WTC11 (cell line): Measurements from ENCODE around the gene ADGRV1. TPM values are rescaled to one million over a fixed set of nuclear protein-coding genes. Genes with fewer than 3 reads are reported as not detected.

Experiments used
- ATAC-seq: fragments of 200-7000 bp; cut with Tn5 transposase; 2 replicates; pipeline ENCODE4 v1.10.0; 2021; ENCODE audit warnings: mild to moderate bottlenecking, moderate library complexity
- CTCF ChIA-PET: fragments of 300-600 bp; sonication (Branson Sonifier 250); formaldehyde crosslinking; loops from one replicate; lab custom pipeline; 2021; ENCODE audit warnings: antibody characterized with exemption; lab: Charles Lee
- POLR2A ChIA-PET: fragments of 350-600 bp; sonication (Branson Sonifier 250); formaldehyde crosslinking; loops from one replicate; lab custom pipeline; 2021; ENCODE audit warnings: antibody characterized with exemption; lab: Charles Lee
- DNase-seq: peaks from one replicate; pipeline ENCODE4 v3.0.0; 2021; ENCODE audit warnings: low spot score
- H3K27ac Mint-ChIP-seq: 2 replicates; pipeline ENCODE4 v1.8.0; 2021; ENCODE audit warnings: mixed read lengths
- H3K27me3 Mint-ChIP-seq: 2 replicates; pipeline ENCODE4 v1.8.0; 2021; ENCODE audit warnings: low read depth, mild to moderate bottlenecking, moderate library complexity, mixed read lengths
- H3K36me3 Mint-ChIP-seq: 2 replicates; pipeline ENCODE4 v1.8.0; 2021; ENCODE audit warnings: mixed read lengths
- H3K4me1 Mint-ChIP-seq: 2 replicates; pipeline ENCODE4 v1.8.0; 2022; ENCODE audit warnings: mixed read lengths
- H3K4me3 Mint-ChIP-seq: 2 replicates; pipeline ENCODE4 v1.8.0; 2021; ENCODE audit warnings: mild to moderate bottlenecking, moderate library complexity, mixed read lengths
- H3K9me3 Mint-ChIP-seq: 2 replicates; pipeline ENCODE4 v1.8.0; 2021; ENCODE audit warnings: mixed read lengths
- ATF1 ChIP-seq: sonication (generic); formaldehyde crosslinking; IDR thresholded peaks from 2 replicates; pipeline ENCODE4 v1.8.1; 2023; ENCODE audit warnings: mild to moderate bottlenecking, moderate library complexity, missing genetic modification reagents
- CREM ChIP-seq: sonication (generic); formaldehyde crosslinking; IDR thresholded peaks from 2 replicates; pipeline ENCODE4 v1.8.1; 2022; ENCODE audit warnings: mild to moderate bottlenecking, missing genetic modification reagents, moderate library complexity
- ETV6 ChIP-seq: sonication (generic); formaldehyde crosslinking; IDR thresholded peaks from 2 replicates; pipeline ENCODE4 v1.8.1; 2022; ENCODE audit warnings: mild to moderate bottlenecking, missing genetic modification reagents
- FOXK1 ChIP-seq: sonication (generic); formaldehyde crosslinking; IDR thresholded peaks from 2 replicates; pipeline ENCODE4 v1.8.0; 2022; ENCODE audit warnings: mild to moderate bottlenecking, moderate library complexity, missing genetic modification reagents
- GRHL2 ChIP-seq: fragments of 250-450 bp; sonication (Bioruptor Pico); IDR thresholded peaks from 2 replicates; pipeline ENCODE4 v1.8.0; 2022; ENCODE audit warnings: mild to moderate bottlenecking, moderate library complexity; ENCODE audit not compliant: insufficient replicate concordance, severe bottlenecking
- IRF2 ChIP-seq: sonication (generic); formaldehyde crosslinking; IDR thresholded peaks from 2 replicates; pipeline ENCODE4 v1.8.0; 2022; ENCODE audit warnings: low read depth, missing genetic modification reagents, borderline replicate concordance
- JUN ChIP-seq: sonication (generic); formaldehyde crosslinking; IDR thresholded peaks from 2 replicates; pipeline ENCODE4 v1.8.0; 2023; ENCODE audit warnings: mild to moderate bottlenecking, missing genetic modification reagents
- MYBL2 ChIP-seq: sonication (generic); formaldehyde crosslinking; IDR thresholded peaks from 2 replicates; pipeline ENCODE4 v1.8.1; 2023; ENCODE audit warnings: mild to moderate bottlenecking, moderate library complexity, missing genetic modification reagents
- NFATC4 ChIP-seq: fragments of 250-450 bp; sonication (Bioruptor Pico); IDR thresholded peaks from 2 replicates; pipeline ENCODE4 v1.9.0; 2021; ENCODE audit warnings: mild to moderate bottlenecking
- PRRX2 ChIP-seq: fragments of 250-450 bp; sonication (Bioruptor Pico); IDR thresholded peaks from 2 replicates; pipeline ENCODE4 v1.8.0; 2021; ENCODE audit warnings: mild to moderate bottlenecking
- TCF7 ChIP-seq: sonication (generic); formaldehyde crosslinking; IDR thresholded peaks from 2 replicates; pipeline ENCODE4 v1.8.0; 2022; ENCODE audit warnings: mild to moderate bottlenecking, low read depth, missing genetic modification reagents, moderate library complexity
- TEAD1 ChIP-seq: sonication (generic); formaldehyde crosslinking; IDR thresholded peaks from 2 replicates; pipeline ENCODE4 v1.8.0; 2022; ENCODE audit warnings: mild to moderate bottlenecking, missing genetic modification reagents
- TP53 ChIP-seq: sonication (generic); formaldehyde crosslinking; IDR thresholded peaks from 2 replicates; pipeline ENCODE4 v1.8.1; 2023; ENCODE audit warnings: mild to moderate bottlenecking, missing genetic modification reagents
- ZBTB21 ChIP-seq: sonication (generic); formaldehyde crosslinking; IDR thresholded peaks from 2 replicates; pipeline ENCODE4 v1.8.1; 2023; ENCODE audit warnings: mild to moderate bottlenecking, missing genetic modification reagents, borderline replicate concordance
- ZNF317 ChIP-seq: sonication (generic); formaldehyde crosslinking; IDR thresholded peaks from 2 replicates; pipeline ENCODE4 v1.8.1; 2023; ENCODE audit warnings: low read depth, mild to moderate bottlenecking, moderate library complexity, missing genetic modification reagents, borderline replicate concordance
- ZNF396 ChIP-seq: fragments of 250-450 bp; sonication (Bioruptor Pico); IDR thresholded peaks from 2 replicates; pipeline ENCODE4 v1.8.0; 2021; ENCODE audit warnings: mild to moderate bottlenecking, moderate library complexity, borderline replicate concordance
- total RNA-seq: library from RNA; stranded (reverse); gene quantifications from 3 replicates; pipeline ENCODE4 v1.2.3, GENCODE V29; 2021
- TF ChIP-seq, protein P1 (sequence below): sonication (generic); formaldehyde crosslinking; IDR thresholded peaks from 2 replicates; pipeline ENCODE4 v1.8.1; 2022; ENCODE audit warnings: mild to moderate bottlenecking, moderate library complexity, missing genetic modification reagents
- TF ChIP-seq, protein P2 (sequence below): fragments of 250-450 bp; sonication (Bioruptor Pico); IDR thresholded peaks from 2 replicates; pipeline ENCODE4 v1.9.0; 2021; ENCODE audit warnings: mild to moderate bottlenecking
- TF ChIP-seq, protein P3 (sequence below): sonication (generic); formaldehyde crosslinking; IDR thresholded peaks from 2 replicates; pipeline ENCODE4 v1.8.0; 2023; ENCODE audit warnings: missing genetic modification reagents, mild to moderate bottlenecking, borderline replicate concordance
- TF ChIP-seq, protein P4 (sequence below): fragments of 250-450 bp; sonication (Bioruptor Pico); IDR thresholded peaks from 2 replicates; pipeline ENCODE4 v1.9.0; 2021; ENCODE audit warnings: mild to moderate bottlenecking
- TF ChIP-seq, protein P5 (sequence below): fragments of 250-450 bp; sonication (Bioruptor Pico); conservative IDR thresholded peaks from 2 replicates; pipeline ENCODE4 v1.9.0; 2021; ENCODE audit warnings: mild to moderate bottlenecking
- TF ChIP-seq, protein P6 (sequence below): fragments of 250-450 bp; sonication (Bioruptor Pico); IDR thresholded peaks from 2 replicates; pipeline ENCODE4 v1.9.0; 2021; ENCODE audit warnings: mild to moderate bottlenecking, borderline replicate concordance

The ADGRV1 gene
- total RNA-seq, 1 experiment from 2014 or later = 74.5 TPM

DNA sequence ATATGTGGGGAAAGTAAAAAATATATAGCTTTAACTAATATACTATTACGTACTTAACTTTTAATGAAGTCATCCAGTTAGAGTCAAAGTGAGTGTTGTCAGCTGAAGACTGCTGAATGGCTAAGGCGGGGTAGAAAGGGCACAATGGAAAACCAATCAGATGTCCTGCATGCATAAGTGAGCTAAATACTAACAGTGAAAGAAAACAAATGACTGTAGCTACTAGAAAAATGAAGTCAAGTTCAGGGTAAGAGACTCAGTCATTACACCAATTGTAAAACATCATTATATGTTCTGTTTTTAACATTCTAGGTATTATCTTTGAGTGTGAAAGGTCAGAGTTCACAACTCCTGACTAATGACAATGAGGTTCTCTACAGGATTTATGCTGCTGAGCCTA is 295.2 kb downstream of the ADGRV1 start:
- no peaks in the 10 kb centered on the region for H3K9me3 Mint-ChIP-seq
- CTCF ChIA-PET = no interaction called here
- H3K4me1 Mint-ChIP-seq = no peaks in the 10 kb centered on the region
- ATAC-seq = no peak
- no peak for TF ChIP-seq PRRX2 (CRISPR knock-in tag)
- TF ChIP-seq, protein P1, sequence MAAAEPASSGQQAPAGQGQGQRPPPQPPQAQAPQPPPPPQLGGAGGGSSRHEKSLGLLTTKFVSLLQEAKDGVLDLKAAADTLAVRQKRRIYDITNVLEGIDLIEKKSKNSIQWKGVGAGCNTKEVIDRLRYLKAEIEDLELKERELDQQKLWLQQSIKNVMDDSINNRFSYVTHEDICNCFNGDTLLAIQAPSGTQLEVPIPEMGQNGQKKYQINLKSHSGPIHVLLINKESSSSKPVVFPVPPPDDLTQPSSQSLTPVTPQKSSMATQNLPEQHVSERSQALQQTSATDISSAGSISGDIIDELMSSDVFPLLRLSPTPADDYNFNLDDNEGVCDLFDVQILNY (CRISPR knock-in tag) = no peak
- TF ChIP-seq JUN (CRISPR knock-in tag) = no peak
- TF ChIP-seq ZNF317 (CRISPR knock-in tag) = no peak
- TF ChIP-seq, protein P2, sequence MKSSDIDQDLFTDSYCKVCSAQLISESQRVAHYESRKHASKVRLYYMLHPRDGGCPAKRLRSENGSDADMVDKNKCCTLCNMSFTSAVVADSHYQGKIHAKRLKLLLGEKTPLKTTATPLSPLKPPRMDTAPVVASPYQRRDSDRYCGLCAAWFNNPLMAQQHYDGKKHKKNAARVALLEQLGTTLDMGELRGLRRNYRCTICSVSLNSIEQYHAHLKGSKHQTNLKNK (CRISPR knock-in tag) = no peak
- TF ChIP-seq GRHL2 (CRISPR knock-in tag) = no peak
- TF ChIP-seq CREM (CRISPR knock-in tag) = no peak
- TF ChIP-seq MYBL2 (CRISPR knock-in tag) = no peak
- no peak for TF ChIP-seq TP53 (CRISPR knock-in tag)
- TF ChIP-seq ZNF396 (CRISPR knock-in tag) = no peak
- TF ChIP-seq TCF7 (CRISPR knock-in tag) = no peak
- no peak for TF ChIP-seq FOXK1 (CRISPR knock-in tag)
- no peak for TF ChIP-seq ATF1
- TF ChIP-seq, protein P3, sequence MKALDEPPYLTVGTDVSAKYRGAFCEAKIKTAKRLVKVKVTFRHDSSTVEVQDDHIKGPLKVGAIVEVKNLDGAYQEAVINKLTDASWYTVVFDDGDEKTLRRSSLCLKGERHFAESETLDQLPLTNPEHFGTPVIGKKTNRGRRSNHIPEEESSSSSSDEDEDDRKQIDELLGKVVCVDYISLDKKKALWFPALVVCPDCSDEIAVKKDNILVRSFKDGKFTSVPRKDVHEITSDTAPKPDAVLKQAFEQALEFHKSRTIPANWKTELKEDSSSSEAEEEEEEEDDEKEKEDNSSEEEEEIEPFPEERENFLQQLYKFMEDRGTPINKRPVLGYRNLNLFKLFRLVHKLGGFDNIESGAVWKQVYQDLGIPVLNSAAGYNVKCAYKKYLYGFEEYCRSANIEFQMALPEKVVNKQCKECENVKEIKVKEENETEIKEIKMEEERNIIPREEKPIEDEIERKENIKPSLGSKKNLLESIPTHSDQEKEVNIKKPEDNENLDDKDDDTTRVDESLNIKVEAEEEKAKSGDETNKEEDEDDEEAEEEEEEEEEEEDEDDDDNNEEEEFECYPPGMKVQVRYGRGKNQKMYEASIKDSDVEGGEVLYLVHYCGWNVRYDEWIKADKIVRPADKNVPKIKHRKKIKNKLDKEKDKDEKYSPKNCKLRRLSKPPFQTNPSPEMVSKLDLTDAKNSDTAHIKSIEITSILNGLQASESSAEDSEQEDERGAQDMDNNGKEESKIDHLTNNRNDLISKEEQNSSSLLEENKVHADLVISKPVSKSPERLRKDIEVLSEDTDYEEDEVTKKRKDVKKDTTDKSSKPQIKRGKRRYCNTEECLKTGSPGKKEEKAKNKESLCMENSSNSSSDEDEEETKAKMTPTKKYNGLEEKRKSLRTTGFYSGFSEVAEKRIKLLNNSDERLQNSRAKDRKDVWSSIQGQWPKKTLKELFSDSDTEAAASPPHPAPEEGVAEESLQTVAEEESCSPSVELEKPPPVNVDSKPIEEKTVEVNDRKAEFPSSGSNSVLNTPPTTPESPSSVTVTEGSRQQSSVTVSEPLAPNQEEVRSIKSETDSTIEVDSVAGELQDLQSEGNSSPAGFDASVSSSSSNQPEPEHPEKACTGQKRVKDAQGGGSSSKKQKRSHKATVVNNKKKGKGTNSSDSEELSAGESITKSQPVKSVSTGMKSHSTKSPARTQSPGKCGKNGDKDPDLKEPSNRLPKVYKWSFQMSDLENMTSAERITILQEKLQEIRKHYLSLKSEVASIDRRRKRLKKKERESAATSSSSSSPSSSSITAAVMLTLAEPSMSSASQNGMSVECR = no peak
- no peak for TF ChIP-seq ETV6 (CRISPR knock-in tag)
- no peak for TF ChIP-seq IRF2 (CRISPR knock-in tag)
- no peak for TF ChIP-seq ZBTB21 (CRISPR knock-in tag)
- TF ChIP-seq, protein P4, sequence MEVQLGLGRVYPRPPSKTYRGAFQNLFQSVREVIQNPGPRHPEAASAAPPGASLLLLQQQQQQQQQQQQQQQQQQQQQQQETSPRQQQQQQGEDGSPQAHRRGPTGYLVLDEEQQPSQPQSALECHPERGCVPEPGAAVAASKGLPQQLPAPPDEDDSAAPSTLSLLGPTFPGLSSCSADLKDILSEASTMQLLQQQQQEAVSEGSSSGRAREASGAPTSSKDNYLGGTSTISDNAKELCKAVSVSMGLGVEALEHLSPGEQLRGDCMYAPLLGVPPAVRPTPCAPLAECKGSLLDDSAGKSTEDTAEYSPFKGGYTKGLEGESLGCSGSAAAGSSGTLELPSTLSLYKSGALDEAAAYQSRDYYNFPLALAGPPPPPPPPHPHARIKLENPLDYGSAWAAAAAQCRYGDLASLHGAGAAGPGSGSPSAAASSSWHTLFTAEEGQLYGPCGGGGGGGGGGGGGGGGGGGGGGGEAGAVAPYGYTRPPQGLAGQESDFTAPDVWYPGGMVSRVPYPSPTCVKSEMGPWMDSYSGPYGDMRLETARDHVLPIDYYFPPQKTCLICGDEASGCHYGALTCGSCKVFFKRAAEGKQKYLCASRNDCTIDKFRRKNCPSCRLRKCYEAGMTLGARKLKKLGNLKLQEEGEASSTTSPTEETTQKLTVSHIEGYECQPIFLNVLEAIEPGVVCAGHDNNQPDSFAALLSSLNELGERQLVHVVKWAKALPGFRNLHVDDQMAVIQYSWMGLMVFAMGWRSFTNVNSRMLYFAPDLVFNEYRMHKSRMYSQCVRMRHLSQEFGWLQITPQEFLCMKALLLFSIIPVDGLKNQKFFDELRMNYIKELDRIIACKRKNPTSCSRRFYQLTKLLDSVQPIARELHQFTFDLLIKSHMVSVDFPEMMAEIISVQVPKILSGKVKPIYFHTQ (CRISPR knock-in tag) = no peak
- no peak overlapping the region for H3K4me3 Mint-ChIP-seq
- POLR2A ChIA-PET = no interaction called here
- H3K27me3 Mint-ChIP-seq = no peaks in the 10 kb centered on the region
- H3K36me3 Mint-ChIP-seq = no peaks in the 10 kb centered on the region
- no peak overlapping the region; the same call in 1 of the 2 replicates for H3K27ac Mint-ChIP-seq
- DNase-seq = no peak

DNA sequence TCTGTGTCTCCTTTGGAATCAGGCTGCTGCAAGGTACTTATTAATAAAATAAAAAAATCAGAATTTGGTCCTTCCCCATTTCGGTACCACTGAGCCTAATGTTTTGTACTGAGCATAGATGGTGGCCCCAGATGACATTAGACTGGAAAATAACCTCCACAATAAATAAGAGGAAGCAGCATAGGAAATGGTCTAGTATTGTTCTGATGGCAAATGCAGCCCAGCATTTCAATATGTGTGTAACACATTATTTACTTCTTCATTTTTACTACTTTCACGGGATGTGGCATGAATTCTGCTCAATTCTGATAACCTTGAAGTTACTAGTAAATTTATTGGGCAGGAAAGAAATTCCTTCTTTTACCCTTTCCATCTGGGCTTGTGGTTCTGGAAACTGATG is 295.6 kb downstream of the ADGRV1 start:
- ATAC-seq (no peak), DNase-seq (no peak)
- POLR2A ChIA-PET = no interaction called here
- Mint-ChIP-seq H3K36me3 (no peaks in the 10 kb centered on the region), H3K9me3 (no peaks in the 10 kb centered on the region), H3K4me1 (no peaks in the 10 kb centered on the region), H3K27me3 (no peaks in the 10 kb centered on the region), H3K27ac (no peak overlapping the region), H3K4me3 (no peak overlapping the region)
- CTCF ChIA-PET = no interaction called here
- no peak for TF ChIP-seq ZBTB21 (CRISPR knock-in tag)
- no peak for TF ChIP-seq NFATC4 (CRISPR knock-in tag)
- TF ChIP-seq GRHL2 (CRISPR knock-in tag) = no peak
- TF ChIP-seq, protein P5, sequence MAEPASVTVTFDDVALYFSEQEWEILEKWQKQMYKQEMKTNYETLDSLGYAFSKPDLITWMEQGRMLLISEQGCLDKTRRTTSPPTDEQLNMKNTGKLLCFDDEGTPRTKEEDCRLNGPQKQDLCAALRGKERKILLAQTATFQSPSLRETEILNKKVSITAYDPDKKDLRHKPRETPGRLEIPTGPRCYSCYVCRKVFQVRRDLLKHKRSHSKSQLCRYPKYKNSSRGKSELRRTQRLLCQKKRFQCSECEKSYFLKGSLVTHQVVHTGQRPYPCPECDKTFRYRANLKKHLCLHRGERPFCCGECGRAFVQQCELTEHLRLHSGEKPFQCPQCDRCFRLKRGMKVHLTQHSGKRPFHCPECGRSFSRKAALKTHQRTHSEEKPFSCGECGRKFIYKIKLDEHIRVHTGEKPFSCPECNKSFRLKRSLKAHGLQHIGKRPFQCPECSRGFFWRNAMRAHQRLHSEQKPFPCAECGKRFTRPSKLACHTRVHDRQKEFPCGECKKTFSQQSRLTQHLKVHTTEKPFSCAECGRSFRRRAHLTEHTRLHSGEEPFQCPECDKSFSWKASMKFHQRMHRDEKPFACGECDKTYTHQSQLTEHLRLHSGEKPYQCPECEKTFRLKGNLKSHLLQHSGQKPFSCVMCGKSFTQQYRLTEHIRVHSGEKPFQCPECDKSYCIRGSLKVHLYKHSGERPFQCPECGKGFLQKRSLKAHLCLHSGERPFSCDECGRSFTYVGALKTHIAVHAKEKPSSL (CRISPR knock-in tag) = no peak
- TF ChIP-seq, protein P6, sequence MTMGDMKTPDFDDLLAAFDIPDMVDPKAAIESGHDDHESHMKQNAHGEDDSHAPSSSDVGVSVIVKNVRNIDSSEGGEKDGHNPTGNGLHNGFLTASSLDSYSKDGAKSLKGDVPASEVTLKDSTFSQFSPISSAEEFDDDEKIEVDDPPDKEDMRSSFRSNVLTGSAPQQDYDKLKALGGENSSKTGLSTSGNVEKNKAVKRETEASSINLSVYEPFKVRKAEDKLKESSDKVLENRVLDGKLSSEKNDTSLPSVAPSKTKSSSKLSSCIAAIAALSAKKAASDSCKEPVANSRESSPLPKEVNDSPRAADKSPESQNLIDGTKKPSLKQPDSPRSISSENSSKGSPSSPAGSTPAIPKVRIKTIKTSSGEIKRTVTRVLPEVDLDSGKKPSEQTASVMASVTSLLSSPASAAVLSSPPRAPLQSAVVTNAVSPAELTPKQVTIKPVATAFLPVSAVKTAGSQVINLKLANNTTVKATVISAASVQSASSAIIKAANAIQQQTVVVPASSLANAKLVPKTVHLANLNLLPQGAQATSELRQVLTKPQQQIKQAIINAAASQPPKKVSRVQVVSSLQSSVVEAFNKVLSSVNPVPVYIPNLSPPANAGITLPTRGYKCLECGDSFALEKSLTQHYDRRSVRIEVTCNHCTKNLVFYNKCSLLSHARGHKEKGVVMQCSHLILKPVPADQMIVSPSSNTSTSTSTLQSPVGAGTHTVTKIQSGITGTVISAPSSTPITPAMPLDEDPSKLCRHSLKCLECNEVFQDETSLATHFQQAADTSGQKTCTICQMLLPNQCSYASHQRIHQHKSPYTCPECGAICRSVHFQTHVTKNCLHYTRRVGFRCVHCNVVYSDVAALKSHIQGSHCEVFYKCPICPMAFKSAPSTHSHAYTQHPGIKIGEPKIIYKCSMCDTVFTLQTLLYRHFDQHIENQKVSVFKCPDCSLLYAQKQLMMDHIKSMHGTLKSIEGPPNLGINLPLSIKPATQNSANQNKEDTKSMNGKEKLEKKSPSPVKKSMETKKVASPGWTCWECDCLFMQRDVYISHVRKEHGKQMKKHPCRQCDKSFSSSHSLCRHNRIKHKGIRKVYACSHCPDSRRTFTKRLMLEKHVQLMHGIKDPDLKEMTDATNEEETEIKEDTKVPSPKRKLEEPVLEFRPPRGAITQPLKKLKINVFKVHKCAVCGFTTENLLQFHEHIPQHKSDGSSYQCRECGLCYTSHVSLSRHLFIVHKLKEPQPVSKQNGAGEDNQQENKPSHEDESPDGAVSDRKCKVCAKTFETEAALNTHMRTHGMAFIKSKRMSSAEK (CRISPR knock-in tag) = no peak
- no peak for TF ChIP-seq TEAD1 (CRISPR knock-in tag)
